Sigmoid colon (tissue), 7 donors: ENCODE measurements around the gene NRG2. TPM values are rescaled to one million over a fixed set of nuclear protein-coding genes. Genes with fewer than 3 reads are reported as not detected.

Experiments used
- DNase-seq: peaks from one replicate; pipeline ENCODE4 v3.0.0-alpha.2; 2019
- H3K27ac ChIP-seq, 4 donors: fragments of 200-600 bp; sonication (generic); one replicate each; pipeline ENCODE4 v1.5.1; 2016 to 2019; ENCODE audit warnings: mild to moderate bottlenecking in 1 of 4
- H3K27me3 ChIP-seq, 3 donors: fragments of 200-600 bp; sonication (generic); one replicate each; pipeline ENCODE4 v1.5.1; 2019; ENCODE audit warnings: mild to moderate bottlenecking in 1 of 3
- H3K36me3 ChIP-seq, 4 donors: fragments of 200-600 bp; sonication (generic); one replicate each; pipeline ENCODE4 v1.5.1; 2016 to 2019
- H3K4me1 ChIP-seq, 4 donors: fragments of 200-600 bp; sonication (generic); one replicate each; pipeline ENCODE4 v1.5.1; 2017 to 2019
- H3K4me3 ChIP-seq, 4 donors: fragments of 200-600 bp; sonication (generic); one replicate each; pipeline ENCODE4 v1.5.1; 2017 to 2019; ENCODE audit warnings: mild to moderate bottlenecking in 2 of 4, moderate library complexity in 1 of 4
- H3K9me3 ChIP-seq, 4 donors: fragments of 200-600 bp in 3 of 4; sonication (generic) in 3 of 4; one replicate each; pipeline versions ENCODE4 v1.5.1 to v1.6.1; 2013 to 2019
- EP300 ChIP-seq, 4 donors: sonication (generic); formaldehyde crosslinking; IDR thresholded peaks; one replicate each; pipeline ENCODE4 v1.6.1; 2017; ENCODE audit warnings: antibody characterized with exemption in 4 of 4
- POLR2A ChIP-seq, 2 donors: fragments of 450-650 bp; IDR thresholded peaks; one replicate each; pipeline ENCODE4 v1.6.1; 2016; ENCODE audit warnings: antibody characterized with exemption in 2 of 2, mild to moderate bottlenecking in 2 of 2, moderate library complexity in 2 of 2
- POLR2AphosphoS5 ChIP-seq, 4 donors: sonication (generic); formaldehyde crosslinking; IDR thresholded peaks; one replicate each; pipeline ENCODE4 v1.6.1; 2017; ENCODE audit warnings: antibody characterized with exemption in 4 of 4
- WGBS, 2 donors: extraction: QIAGEN DNeasy Blood & Tissue Kit; methylation state at CpG; one replicate each; pipeline ENCODE4 v1.1.7; 2013; 5-methylcytosine and 5-hydroxymethylcytosine counted together
- intact Hi-C: fragments of 100-400 bp; cut with DNase I; formaldehyde crosslinking; loops from one replicate; pipeline ENCODE4 v1.15.1; 2023
- polyA plus RNA-seq, 3 donors: library from polyadenylated mRNA; stranded (reverse); fragments of 200-250 nt; gene quantifications; one replicate each; pipeline ENCODE4 v1.2.3, GENCODE V29; 2013
- total RNA-seq, 4 donors: library from RNA; depleted of rRNA; stranded (reverse); fragments of >200 nt; gene quantifications; one replicate each; pipeline ENCODE4 v1.1.0, GENCODE V29; 2016
- TF ChIP-seq, protein P1 (sequence below), 4 experiments: fragments of 450-650 bp in 3 of 4; fragments of 200-600 bp in 1 of 4; IDR thresholded peaks; one replicate each; pipeline ENCODE4 v1.5.1; 2016 to 2019; ENCODE audit warnings: antibody characterized with exemption in 4 of 4, mild to moderate bottlenecking in 3 of 4, moderate library complexity in 2 of 4
- donor health status: healthy with polysubstance abuse.
- donor health status: Bipolar disorder and iron deficiency.
- donor health status: healthy.

NRG2 gene
- total RNA-seq (10 to 100 TPM in 1 of 4 donors, 1 to 10 TPM in 3; 3.4 to 11.9 (median 5.6) TPM), polyA plus RNA-seq (under 1 TPM in 1 of 3 donors, not detected in 2; 0.80 TPM)

GRCh38 chr5:140042643-140043507, at the start of gene NRG2:
Gene NRG2 (minus strand): TSS chr5:140043299.
- peak within 1 kb of the TSS; percentile 79 to 88 (median 82) for H3K27ac ChIP-seq
- H3K36me3 ChIP-seq, result no peaks in the 10 kb centered on the region
- WGBS, 2 donors, result 1% methylated on average over 82 of the region's 82 CpGs
- no peaks in the 10 kb centered on the region for H3K9me3 ChIP-seq
- H3K27me3 ChIP-seq, result no peaks in the 10 kb centered on the region
- peak; percentile 90 for DNase-seq
- TF ChIP-seq, protein P1, sequence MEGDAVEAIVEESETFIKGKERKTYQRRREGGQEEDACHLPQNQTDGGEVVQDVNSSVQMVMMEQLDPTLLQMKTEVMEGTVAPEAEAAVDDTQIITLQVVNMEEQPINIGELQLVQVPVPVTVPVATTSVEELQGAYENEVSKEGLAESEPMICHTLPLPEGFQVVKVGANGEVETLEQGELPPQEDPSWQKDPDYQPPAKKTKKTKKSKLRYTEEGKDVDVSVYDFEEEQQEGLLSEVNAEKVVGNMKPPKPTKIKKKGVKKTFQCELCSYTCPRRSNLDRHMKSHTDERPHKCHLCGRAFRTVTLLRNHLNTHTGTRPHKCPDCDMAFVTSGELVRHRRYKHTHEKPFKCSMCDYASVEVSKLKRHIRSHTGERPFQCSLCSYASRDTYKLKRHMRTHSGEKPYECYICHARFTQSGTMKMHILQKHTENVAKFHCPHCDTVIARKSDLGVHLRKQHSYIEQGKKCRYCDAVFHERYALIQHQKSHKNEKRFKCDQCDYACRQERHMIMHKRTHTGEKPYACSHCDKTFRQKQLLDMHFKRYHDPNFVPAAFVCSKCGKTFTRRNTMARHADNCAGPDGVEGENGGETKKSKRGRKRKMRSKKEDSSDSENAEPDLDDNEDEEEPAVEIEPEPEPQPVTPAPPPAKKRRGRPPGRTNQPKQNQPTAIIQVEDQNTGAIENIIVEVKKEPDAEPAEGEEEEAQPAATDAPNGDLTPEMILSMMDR (IDR thresholded peaks at IDR 0.05), result peak; percentile 51 to 76 (median 69)
- TF ChIP-seq POLR2AphosphoS5 (IDR thresholded peaks at IDR 0.05) (peak in 3 of 4 donors; percentile 51 to 74 (median 68)), EP300 (IDR thresholded peaks at IDR 0.05) (no peak)
- H3K4me1 ChIP-seq, result peaks cover 0 to 46% (median 25%) of the 10 kb centered on the region in 4 donors
- intact Hi-C loops, result loop anchor here (2.0 kb wide), 2 partner anchors 74 to 256 kb away; no protein-coding TSS in a partner anchor
- peak within 1 kb of the TSS; percentile 61 to 75 (median 70) for H3K4me3 ChIP-seq

GRCh38 chr5:140090251-140090650, 47.2 kb upstream of the NRG2 start:
- H3K27me3 ChIP-seq, result no peaks in the 10 kb centered on the region
- H3K9me3 ChIP-seq, result peaks cover 0 to 3% (median 0%) of the 10 kb centered on the region in 4 donors
- H3K4me3 ChIP-seq, result no peak overlapping the region
- no peaks in the 10 kb centered on the region for H3K36me3 ChIP-seq
- 86% methylated on average over 1 of the region's 1 CpG for WGBS, 2 donors
- intact Hi-C loops, result no loop called here
- H3K27ac ChIP-seq, result no peak overlapping the region
- no peak for DNase-seq
- H3K4me1 ChIP-seq, result no peaks in the 10 kb centered on the region
- TF ChIP-seq POLR2AphosphoS5 (IDR thresholded peaks at IDR 0.05), result no peak

- intact Hi-C loops, result no loop called here
- Histone ChIP-seq H3K4me1 (peaks cover 0 to 9% (median 8%) of the 10 kb centered on the region in 4 donors), H3K27ac (peak overlapping the region in 2 of 4 donors; percentile 31 to 39), H3K27me3 (no peaks in the 10 kb centered on the region), H3K4me3 (no peak overlapping the region), H3K36me3 (no peaks in the 10 kb centered on the region), H3K9me3 (no peaks in the 10 kb centered on the region)
- WGBS, 2 donors, result 21 to 39% methylated on average over 4 of the region's 4 CpGs
- TF ChIP-seq, protein P1 (IDR thresholded peaks at IDR 0.05), result no peak
- TF ChIP-seq POLR2A (IDR thresholded peaks at IDR 0.05) (no peak), EP300 (IDR thresholded peaks at IDR 0.05) (no peak), POLR2AphosphoS5 (IDR thresholded peaks at IDR 0.05) (no peak)
- DNase-seq, result peak; percentile 72
Observed at GRCh38 chr5:140084541-140084940, 41.4 kb upstream of the NRG2 start.

DNA sequence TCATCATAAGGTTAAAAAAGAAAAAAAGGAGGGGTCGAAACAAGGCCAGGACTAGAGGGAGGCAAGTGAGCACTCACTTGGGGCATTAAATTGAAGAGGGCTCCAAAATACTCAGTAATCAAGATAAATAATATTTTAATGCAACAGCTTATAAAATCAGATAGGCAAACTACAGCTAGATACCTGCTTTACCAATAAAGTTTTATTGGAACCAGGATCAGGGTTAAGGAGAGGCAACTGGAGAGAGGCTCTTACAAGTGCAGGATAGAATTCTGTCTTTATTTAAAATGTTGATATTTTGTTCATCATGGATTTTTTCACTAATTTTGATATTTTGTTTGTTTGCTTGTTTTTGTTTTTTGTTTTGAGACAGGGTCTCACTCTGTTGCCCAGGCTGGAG, 40.6 kb upstream of the NRG2 start:
- DNase-seq, result no peak
- Histone ChIP-seq H3K4me1 (peaks cover 0 to 9% (median 8%) of the 10 kb centered on the region in 4 donors), H3K4me3 (no peak overlapping the region), H3K27me3 (no peaks in the 10 kb centered on the region), H3K9me3 (no peaks in the 10 kb centered on the region), H3K36me3 (no peaks in the 10 kb centered on the region), H3K27ac (no peak overlapping the region)
- TF ChIP-seq, protein P1 (IDR thresholded peaks at IDR 0.05), result no peak
- intact Hi-C loops, result no loop called here
- 87 to 98% methylated on average over 1 of the region's 1 CpG for WGBS, 2 donors

GRCh38 chr5:140083120-140083519, 40.0 kb upstream of the NRG2 start:
- no peaks in the 10 kb centered on the region for H3K36me3 ChIP-seq
- 74 to 76% methylated on average over 1 of the region's 1 CpG for WGBS, 2 donors
- peaks cover 0 to 9% (median 8%) of the 10 kb centered on the region in 4 donors for H3K4me1 ChIP-seq
- H3K27me3 ChIP-seq, result no peaks in the 10 kb centered on the region
- no peak overlapping the region for H3K4me3 ChIP-seq
- TF ChIP-seq EP300 (IDR thresholded peaks at IDR 0.05) (no peak), POLR2A (IDR thresholded peaks at IDR 0.05) (no peak), POLR2AphosphoS5 (IDR thresholded peaks at IDR 0.05) (no peak)
- TF ChIP-seq, protein P1 (IDR thresholded peaks at IDR 0.05), result no peak
- no peak overlapping the region for H3K27ac ChIP-seq
- intact Hi-C loops, result no loop called here
- no peaks in the 10 kb centered on the region for H3K9me3 ChIP-seq
- no peak for DNase-seq
